Adipocyte (in vitro differentiated cells): ENCODE measurements around the gene MRPS27.

Experiments
- DNase-seq: peaks from one replicate; pipeline ENCODE4 v3.0.0-alpha.2; 2015; ENCODE audit warnings: low read depth
- H3K27me3 ChIP-seq: replicated peaks from 2 replicates; pipeline ENCODE4 v1.7.0; 2013; ENCODE audit warnings: mild to moderate bottlenecking, low read length, moderate library complexity; ENCODE audit not compliant: control insufficient read depth, insufficient read depth
- H3K36me3 ChIP-seq: 2 replicates; pipeline ENCODE4 v1.7.0; 2013; ENCODE audit warnings: low read length, mild to moderate bottlenecking, moderate library complexity; ENCODE audit not compliant: control insufficient read depth, insufficient read depth, severe bottlenecking
- H3K4me1 ChIP-seq: 2 replicates; pipeline ENCODE4 v1.7.0; 2013; ENCODE audit warnings: mild to moderate bottlenecking, low read length, moderate library complexity; ENCODE audit not compliant: control insufficient read depth, insufficient read depth
- H3K4me3 ChIP-seq: 2 replicates; pipeline ENCODE4 v1.7.0; 2013; ENCODE audit warnings: mild to moderate bottlenecking, low read length, moderate library complexity
- H3K9ac ChIP-seq: 2 replicates; pipeline ENCODE4 v1.7.0; 2013; ENCODE audit warnings: mild to moderate bottlenecking, low read length, moderate library complexity
- H3K9me3 ChIP-seq: 2 replicates; pipeline ENCODE4 v1.7.0; 2013; ENCODE audit warnings: mild to moderate bottlenecking, low read length, moderate library complexity; ENCODE audit not compliant: control insufficient read depth

The MRPS27 gene

GRCh38 chr5:72197393-72197792 is 122.6 kb downstream of the MRPS27 start:
- Histone ChIP-seq H3K9ac (no peak overlapping the region), H3K4me1 (no peaks in the 10 kb centered on the region), H3K9me3 (no peaks in the 10 kb centered on the region), H3K36me3 (peaks cover 100% of the 10 kb centered on the region), H3K27me3 (no peaks in the 10 kb centered on the region), H3K4me3 (no peak overlapping the region)
- DNase-seq: no peak

- Histone ChIP-seq H3K9ac (no peak overlapping the region), H3K4me1 (peaks cover 11% of the 10 kb centered on the region), H3K27me3 (no peaks in the 10 kb centered on the region), H3K9me3 (no peaks in the 10 kb centered on the region), H3K36me3 (peaks cover 98% of the 10 kb centered on the region), H3K4me3 (no peak overlapping the region)
- DNase-seq: no peak
Observed at GRCh38 chr5:72195581-72195980, 124.5 kb downstream of the MRPS27 start.

- peaks cover 12% of the 10 kb centered on the region for H3K4me1 ChIP-seq
- H3K27me3 ChIP-seq: no peaks in the 10 kb centered on the region
- no peak for DNase-seq
- H3K36me3 ChIP-seq: peaks cover 97% of the 10 kb centered on the region
- no peak overlapping the region for H3K9ac ChIP-seq
- no peaks in the 10 kb centered on the region for H3K9me3 ChIP-seq
- no peak overlapping the region for H3K4me3 ChIP-seq
Observed at GRCh38 chr5:72194846-72195245, 125.2 kb downstream of the MRPS27 start.

GRCh38 chr5:72191404-72191803 is 128.6 kb downstream of the MRPS27 start:
- Histone ChIP-seq H3K9ac (no peak overlapping the region), H3K4me3 (no peak overlapping the region), H3K36me3 (peaks cover 96% of the 10 kb centered on the region), H3K4me1 (peaks cover 25% of the 10 kb centered on the region), H3K27me3 (no peaks in the 10 kb centered on the region), H3K9me3 (no peaks in the 10 kb centered on the region)
- DNase-seq: no peak

- Histone ChIP-seq H3K4me3 (no peak overlapping the region), H3K9ac (no peak overlapping the region), H3K36me3 (peaks cover 96% of the 10 kb centered on the region), H3K4me1 (peaks cover 34% of the 10 kb centered on the region), H3K9me3 (no peaks in the 10 kb centered on the region), H3K27me3 (no peaks in the 10 kb centered on the region)
- no peak for DNase-seq
Observed at GRCh38 chr5:72189146-72189545, 130.9 kb downstream of the MRPS27 start.

GRCh38 chr5:72188166-72188565 is 131.9 kb downstream of the MRPS27 start:
- Histone ChIP-seq H3K9me3 (no peaks in the 10 kb centered on the region), H3K4me1 (peaks cover 34% of the 10 kb centered on the region), H3K36me3 (peaks cover 96% of the 10 kb centered on the region), H3K9ac (no peak overlapping the region), H3K27me3 (no peaks in the 10 kb centered on the region), H3K4me3 (no peak overlapping the region)
- no peak for DNase-seq

- Histone ChIP-seq H3K9ac (no peak overlapping the region), H3K4me1 (peaks cover 34% of the 10 kb centered on the region), H3K4me3 (no peak overlapping the region), H3K27me3 (no peaks in the 10 kb centered on the region), H3K36me3 (peaks cover 94% of the 10 kb centered on the region), H3K9me3 (no peaks in the 10 kb centered on the region)
- DNase-seq: no peak
Observed at GRCh38 chr5:72187388-72188075, 132.5 kb downstream of the MRPS27 start.

- no peaks in the 10 kb centered on the region for H3K27me3 ChIP-seq
- H3K4me1 ChIP-seq: peaks cover 29% of the 10 kb centered on the region
- no peak overlapping the region for H3K9ac ChIP-seq
- peaks cover 79% of the 10 kb centered on the region for H3K36me3 ChIP-seq
- H3K4me3 ChIP-seq: no peak overlapping the region
- H3K9me3 ChIP-seq: no peaks in the 10 kb centered on the region
- DNase-seq: no peak
Observed at GRCh38 chr5:72185496-72186329, 134.3 kb downstream of the MRPS27 start.

- no peak overlapping the region for H3K9ac ChIP-seq
- H3K4me3 ChIP-seq: no peak overlapping the region
- peaks cover 37% of the 10 kb centered on the region for H3K4me1 ChIP-seq
- DNase-seq: no peak
- no peaks in the 10 kb centered on the region for H3K27me3 ChIP-seq
- peaks cover 68% of the 10 kb centered on the region for H3K36me3 ChIP-seq
- H3K9me3 ChIP-seq: no peaks in the 10 kb centered on the region
Observed at GRCh38 chr5:72184408-72184807, 135.6 kb downstream of the MRPS27 start.

- H3K36me3 ChIP-seq: peaks cover 55% of the 10 kb centered on the region
- peaks cover 40% of the 10 kb centered on the region for H3K4me1 ChIP-seq
- H3K9me3 ChIP-seq: no peaks in the 10 kb centered on the region
- no peak overlapping the region for H3K4me3 ChIP-seq
- H3K27me3 ChIP-seq: no peaks in the 10 kb centered on the region
- no peak overlapping the region for H3K9ac ChIP-seq
- DNase-seq: no peak
Observed at GRCh38 chr5:72183101-72183520, 136.9 kb downstream of the MRPS27 start.

GRCh38 chr5:72182686-72183085 is 137.4 kb downstream of the MRPS27 start:
- no peak overlapping the region for H3K9ac ChIP-seq
- H3K9me3 ChIP-seq: no peaks in the 10 kb centered on the region
- H3K4me3 ChIP-seq: no peak overlapping the region
- no peaks in the 10 kb centered on the region for H3K27me3 ChIP-seq
- peaks cover 37% of the 10 kb centered on the region for H3K4me1 ChIP-seq
- H3K36me3 ChIP-seq: peaks cover 51% of the 10 kb centered on the region
- DNase-seq: no peak
